Stimulated activated CD4-positive, alpha-beta T cell treated with anti-CD3 and anti-CD28 coated beads, Interleukin-4, amount 100 ng/mL, for 48 hours (primary cell): ENCODE measurements around the gene VWA5B2.

Experiments
- DNase-seq, 2 donors: peaks; one replicate each; pipeline ENCODE4 v3.0.0-alpha.2; 2020; ENCODE audit warnings: low read depth in 2 of 2

VWA5B2 gene

DNA sequence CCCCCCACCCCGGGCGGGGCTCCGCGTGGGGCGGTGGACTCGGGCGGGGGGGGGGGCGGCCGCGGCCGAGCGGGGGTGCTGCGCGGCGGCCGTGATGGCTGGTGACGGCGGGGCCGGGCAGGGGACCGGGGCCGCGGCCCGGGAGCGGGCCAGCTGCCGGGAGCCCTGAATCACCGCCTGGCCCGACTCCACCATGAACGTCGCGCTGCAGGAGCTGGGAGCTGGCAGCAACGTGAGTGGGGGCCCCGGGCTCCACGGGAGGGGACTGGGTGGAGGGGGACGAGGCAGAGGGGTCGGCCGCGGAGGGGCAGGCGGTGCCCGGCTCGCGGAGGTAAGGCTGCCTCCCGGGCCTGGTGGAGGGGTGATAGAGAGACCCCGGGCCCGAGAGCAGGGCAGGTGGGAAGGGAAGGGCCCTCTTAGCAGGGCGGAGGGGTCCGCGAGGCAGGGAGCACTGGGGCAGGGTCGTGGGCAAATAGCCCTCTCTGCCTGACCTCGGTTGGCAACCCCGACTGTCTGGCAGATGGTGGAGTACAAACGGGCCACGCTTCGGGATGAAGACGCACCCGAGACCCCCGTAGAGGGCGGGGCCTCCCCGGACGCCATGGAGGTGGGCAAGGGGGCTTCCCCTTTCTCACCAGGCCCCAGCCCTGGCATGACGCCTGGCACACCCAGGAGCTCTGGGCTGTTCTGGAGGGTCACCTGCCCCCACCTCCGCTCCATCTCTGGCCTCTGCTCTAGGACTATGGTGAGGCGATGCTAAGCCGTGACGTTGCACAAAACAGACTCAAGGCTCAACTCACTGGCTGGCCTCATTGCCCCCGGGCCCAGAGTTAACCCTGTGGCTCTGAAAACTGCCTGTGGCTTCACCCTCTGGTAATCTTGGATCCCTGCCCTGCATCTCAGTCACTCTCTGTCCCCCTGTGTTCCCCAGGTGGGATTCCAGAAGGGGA, 46.9 kb downstream of the VWA5B2 start, which contains the start of gene ECE2:
Gene ECE2, plus strand, starts transcription at position 62 of the 950 bp plus-strand sequence. Its CDS starts 132 bp downstream, at position 194.
- DNase-seq: no peak

DNA sequence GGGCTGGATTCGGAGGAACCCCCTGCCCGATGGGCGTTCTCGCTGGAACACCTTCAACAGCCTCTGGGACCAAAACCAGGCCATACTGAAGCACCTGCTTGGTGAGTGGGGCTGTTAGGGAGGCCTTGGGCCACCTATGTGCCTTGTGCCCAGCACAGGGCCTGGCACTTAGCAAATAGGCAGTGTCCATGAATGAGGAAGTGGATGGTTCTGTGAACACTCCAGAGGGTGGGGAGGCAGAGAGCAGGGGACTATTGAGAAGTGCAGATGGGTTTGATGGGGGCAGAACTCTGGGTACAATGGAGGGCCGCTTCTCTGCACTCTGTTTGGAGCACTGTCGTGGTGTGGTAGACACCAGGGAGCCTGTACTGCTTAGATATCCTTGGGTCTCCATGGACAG, 48.0 kb downstream of the VWA5B2 start:
- DNase-seq: no peak

GRCh38 chr3:184282941-184283340, 53.6 kb downstream of the VWA5B2 start:
- no peak for DNase-seq

DNA sequence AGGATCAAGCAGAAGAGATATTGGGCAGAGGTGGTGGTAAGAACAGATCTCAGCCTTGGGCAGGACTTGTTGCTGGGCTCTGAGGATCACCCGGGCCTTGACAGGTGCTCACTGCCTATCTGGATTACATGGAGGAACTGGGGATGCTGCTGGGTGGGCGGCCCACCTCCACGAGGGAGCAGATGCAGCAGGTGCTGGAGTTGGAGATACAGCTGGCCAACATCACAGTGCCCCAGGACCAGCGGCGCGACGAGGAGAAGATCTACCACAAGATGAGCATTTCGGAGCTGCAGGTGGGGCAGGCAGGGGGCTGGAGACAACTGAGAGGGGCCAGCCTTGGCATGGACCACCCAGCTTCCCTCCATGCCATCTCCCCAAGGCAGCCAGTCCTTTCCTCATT, 54.3 kb downstream of the VWA5B2 start:
- DNase-seq: no peak

DNA sequence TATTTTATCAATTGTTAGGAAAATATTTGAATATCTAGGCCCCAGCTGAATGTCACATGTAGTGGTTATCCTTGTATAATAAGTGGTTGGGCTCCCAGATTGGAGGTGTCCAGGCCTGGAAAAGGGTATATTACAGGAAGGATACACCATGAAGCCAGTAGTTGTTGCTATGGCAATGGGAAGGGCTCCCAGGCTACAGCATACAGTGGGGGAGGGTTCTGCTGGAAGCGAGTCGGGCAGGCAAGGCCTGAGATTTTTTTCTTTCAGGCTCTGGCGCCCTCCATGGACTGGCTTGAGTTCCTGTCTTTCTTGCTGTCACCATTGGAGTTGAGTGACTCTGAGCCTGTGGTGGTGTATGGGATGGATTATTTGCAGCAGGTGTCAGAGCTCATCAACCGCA, 55.3 kb downstream of the VWA5B2 start:
- DNase-seq: no peak

DNA sequence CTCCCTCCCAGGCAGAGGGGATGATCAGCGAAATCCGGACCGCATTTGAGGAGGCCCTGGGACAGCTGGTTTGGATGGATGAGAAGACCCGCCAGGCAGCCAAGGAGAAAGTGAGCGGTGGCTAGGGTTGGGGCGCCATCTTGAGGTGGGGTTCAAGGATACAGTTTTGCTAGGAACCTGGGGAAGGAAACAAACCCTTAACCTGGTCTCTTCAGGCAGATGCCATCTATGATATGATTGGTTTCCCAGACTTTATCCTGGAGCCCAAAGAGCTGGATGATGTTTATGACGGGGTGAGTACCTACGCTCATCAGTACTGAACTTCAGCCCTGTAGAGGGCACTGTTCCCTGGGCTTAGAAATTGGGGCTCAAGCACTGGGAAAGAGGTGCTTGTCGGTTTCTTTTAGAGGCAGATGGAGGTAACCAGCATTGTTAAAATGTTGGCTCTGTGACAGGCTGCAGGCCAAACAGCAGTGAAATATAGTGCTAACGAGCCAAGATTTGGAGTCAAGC, 60.1 kb downstream of the VWA5B2 start:
- peak; percentile 58 to 66 for DNase-seq

GRCh38 chr3:184290331-184290730, 60.9 kb downstream of the VWA5B2 start:
- no peak for DNase-seq

DNA sequence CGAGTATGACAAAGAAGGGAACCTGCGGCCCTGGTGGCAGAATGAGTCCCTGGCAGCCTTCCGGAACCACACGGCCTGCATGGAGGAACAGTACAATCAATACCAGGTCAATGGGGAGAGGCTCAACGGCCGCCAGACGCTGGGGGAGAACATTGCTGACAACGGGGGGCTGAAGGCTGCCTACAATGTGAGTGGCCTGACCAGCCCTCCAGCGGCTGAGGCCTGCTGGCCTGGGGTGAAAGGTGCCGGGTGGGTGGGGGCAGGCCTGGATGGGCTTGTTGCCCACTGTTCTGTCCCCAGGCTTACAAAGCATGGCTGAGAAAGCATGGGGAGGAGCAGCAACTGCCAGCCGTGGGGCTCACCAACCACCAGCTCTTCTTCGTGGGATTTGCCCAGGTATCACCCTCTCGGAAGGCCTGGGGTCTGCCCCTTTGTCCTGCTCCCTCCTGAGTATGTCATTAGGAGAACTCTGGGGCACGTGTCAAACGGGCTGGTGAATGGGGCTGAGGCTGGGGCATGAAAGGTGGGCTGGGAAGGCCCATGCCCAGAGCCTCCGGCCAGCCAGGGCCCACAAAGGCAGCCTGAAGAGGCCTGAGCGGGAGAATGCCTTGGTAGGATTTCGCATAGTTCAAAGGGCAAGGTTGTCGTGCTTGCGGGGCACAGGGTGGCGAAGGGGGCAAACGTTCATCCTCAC, 61.8 kb downstream of the VWA5B2 start:
- no peak for DNase-seq
